Pons (tissue), 1 donor: ENCODE data around the gene LGALS3BP.

Source experiments
- DNase-seq: peaks from one replicate; pipeline ENCODE4 v3.0.0-alpha.2; 2016; ENCODE audit warnings: low spot score

The LGALS3BP gene

DNA sequence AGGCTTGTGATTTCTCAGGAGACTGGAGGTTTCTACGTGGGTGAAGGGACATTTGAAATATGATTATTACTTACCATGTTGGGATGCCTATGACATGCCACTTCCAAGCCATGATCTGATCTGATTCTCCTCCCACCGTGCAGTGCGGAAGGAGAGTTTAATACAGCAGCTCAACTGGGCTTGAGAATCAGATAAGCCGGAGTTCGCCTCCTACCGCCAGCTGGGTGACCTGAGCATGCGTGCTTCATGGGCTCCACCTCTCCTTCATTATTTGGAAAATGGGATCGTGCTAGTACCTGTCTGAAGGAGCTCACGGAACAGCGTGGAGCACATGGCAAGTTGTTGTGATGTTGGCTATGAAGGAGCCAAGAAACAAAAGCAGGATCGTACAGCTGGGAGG lies 42.2 kb downstream of the LGALS3BP start:
- DNase-seq: no peak

DNA sequence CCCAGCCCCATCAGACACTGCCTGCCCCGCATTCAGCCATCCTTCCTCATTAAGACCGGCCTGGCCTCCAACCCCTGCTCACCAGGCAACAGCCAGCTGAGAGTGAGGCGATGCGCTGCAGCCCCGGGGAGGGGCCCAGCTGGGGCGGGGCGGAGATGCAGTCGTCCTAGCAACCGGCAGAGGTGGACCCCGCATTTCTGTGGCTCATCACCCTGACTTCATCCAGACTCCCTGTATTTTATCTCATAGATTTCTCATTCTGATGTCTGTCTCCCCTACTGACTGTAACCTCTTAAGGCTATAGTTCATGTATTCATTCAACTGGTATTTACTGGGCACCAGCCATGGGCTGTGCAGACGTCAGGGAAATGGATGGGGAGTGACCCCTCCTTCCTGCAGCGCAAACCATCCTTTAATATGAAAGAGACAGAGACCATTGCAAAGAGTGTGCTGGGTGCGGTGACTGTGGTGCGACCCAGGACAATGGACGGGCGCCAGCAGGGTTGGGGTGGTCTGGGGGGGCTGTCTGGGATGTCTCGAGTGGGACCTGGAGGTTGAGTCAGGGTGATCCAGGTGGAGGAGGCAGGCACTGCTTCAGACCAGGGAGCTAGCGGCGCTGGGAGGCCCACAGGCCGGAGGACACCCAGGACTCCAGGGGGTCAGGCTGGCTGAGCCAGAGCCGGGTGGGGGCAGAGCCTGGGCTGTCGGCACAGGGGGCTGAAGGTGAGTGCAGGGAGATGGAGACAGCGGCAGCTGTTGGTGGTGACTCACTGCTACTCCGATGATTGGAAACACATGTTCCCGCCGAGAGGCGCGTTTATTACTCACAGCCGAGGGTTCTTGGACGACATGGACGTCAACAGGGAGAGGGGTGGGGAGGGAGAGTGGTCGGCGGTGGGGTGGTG lies 44.1 kb downstream of the LGALS3BP start:
- no peak for DNase-seq

DNA sequence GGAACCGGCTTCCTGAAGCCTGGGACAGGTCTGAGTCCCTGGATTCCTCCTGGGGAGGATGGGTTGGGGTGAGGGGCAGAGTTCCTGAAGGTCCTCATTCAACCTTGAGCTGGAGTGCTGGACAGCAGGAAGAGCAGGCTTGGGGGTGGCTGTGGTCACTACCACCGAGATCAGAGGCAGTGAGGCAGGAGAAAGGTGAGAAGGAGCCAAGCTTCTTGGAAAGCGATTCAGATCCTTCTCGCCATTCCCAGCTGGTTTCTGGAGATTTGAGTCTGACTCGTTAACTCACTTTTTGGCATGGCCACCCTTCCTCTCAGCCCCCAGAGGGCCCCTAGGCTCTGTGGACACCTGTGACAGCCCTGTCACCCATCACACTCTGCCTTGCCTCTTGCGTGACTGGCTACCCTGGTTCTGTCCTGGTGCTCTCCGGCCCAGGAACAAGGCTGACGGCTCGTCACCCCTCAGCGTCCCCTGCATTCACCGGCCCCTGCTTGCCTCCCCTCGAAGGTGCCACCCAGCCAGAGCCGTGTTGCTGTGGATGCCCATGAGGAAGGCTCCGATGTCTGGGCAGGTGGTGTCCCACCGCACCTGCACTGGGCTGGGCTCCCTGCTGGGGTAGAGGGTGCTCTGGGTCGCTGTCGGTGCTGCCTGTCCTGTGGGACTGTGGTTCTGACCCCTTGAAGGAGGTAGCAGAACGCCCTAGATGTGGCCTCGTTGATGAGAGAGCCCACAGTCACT lies 44.9 kb downstream of the LGALS3BP start:
- DNase-seq: no peak

DNA sequence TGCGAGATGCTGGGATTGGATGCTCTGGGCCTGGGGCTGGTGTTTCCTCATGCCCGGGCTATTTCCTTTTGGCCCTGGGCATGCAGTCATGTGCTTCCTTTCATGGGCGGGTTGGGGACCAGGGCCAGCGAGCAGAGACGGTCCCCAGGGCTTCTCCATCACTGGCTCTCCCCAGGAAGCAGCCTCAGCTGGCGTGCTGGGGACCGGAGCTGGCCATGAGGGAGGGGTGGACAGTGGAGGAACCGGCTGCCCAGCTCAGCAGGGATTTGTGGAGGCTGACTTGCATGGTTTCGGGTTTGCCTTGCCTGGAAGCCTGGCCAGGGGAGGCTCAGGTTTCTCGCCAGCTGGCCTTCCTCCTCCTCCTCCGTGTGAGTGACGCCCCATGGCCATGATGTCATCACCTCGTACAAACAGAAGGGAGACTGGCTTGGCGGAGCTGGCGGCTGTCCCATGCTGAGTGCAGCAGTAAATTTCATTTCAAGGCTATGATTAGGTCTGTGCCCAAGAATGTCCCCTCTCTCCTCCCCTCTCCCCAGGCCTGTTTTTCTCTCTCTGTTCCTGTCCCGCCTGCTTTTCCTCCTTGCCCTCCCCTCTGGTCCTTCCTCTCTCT lies 45.7 kb downstream of the LGALS3BP start:
- DNase-seq: peak; percentile 87

DNA sequence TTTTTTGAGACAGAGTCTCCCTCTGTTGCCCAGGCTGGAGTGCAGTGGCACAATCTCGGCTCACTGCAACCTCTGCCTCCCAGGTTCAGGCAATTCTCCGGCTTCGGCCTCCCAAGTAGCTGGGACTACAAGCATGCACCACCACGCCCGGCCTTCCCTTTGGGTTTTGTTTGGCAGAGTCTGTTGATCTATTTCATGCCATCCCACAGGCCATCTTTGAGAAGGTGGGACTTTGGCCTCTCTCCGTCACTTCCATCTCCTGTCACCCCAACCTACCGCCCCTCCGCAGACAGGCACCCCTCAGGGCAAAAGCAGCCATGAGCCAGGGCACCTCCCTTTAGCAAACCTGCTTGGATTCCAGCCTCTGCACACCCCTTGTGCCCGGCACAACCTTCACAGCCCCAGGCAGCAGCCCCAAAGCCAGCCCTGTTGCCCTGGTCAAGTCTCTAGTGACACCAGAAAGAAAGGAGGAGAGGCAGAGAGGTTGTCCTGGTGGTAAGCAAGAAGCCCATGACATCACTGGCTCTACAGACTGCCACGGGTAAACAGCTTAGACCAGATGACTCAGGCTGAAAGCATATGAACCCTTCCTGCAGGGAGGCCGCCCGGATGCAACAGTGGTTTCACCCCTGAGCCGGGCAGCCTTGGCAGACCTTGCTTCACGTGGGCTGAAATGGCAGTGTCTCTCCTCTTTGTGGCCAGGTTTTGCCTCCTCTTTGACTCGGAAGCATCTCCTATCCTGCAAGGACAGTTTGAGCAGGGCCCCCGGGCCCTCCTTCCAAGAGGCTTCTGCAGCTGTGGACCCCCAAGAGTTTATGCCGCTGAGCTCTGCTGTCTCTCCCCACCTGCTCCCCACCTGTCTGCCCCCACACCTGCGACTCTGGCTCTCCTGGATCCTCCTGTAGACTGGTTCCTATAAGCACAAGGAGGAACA lies 46.4 kb downstream of the LGALS3BP start:
- peak; percentile 49 for DNase-seq

DNA sequence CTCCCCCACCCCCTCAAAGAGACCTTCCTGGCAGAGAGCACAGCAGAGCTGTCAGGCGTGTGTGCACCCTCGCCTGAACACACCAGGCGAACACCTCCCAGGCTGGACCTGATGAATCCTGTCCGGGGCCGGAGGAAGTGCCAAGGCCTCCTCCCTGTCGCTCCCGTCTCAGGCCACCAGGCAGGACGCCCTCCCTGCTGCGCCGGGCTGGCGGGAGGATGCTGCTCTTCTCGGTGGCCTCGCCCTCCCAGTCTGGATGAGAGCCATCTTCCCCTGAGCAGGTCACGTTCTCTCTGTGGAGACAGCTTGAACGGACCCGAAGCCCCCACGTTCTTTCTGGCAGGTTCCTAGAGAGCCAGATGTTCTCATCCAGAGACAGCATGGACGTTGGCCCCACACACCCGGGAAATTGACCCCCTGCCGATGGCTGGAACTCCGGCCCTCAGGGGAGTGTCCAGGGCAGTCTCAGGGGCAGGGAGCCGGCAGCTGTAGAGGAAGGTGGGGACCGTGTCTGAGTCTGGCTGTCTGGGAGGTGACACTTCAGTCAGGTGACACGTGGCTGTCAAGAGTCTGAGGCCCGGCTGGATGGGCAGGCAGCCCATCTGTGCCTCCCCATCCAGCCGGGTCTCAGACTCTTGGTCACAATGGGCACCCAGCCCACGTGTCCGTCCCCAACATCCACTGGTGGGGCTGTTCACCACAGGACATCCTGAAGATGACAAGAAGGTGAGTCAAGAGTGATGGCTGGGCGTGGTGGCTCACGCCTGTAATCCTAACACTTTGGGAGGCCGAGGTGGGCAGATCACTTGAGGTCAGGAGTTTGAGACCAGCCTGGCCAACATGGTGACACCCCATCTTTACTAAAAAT lies 49.6 kb downstream of the LGALS3BP start:
- no peak for DNase-seq

DNA sequence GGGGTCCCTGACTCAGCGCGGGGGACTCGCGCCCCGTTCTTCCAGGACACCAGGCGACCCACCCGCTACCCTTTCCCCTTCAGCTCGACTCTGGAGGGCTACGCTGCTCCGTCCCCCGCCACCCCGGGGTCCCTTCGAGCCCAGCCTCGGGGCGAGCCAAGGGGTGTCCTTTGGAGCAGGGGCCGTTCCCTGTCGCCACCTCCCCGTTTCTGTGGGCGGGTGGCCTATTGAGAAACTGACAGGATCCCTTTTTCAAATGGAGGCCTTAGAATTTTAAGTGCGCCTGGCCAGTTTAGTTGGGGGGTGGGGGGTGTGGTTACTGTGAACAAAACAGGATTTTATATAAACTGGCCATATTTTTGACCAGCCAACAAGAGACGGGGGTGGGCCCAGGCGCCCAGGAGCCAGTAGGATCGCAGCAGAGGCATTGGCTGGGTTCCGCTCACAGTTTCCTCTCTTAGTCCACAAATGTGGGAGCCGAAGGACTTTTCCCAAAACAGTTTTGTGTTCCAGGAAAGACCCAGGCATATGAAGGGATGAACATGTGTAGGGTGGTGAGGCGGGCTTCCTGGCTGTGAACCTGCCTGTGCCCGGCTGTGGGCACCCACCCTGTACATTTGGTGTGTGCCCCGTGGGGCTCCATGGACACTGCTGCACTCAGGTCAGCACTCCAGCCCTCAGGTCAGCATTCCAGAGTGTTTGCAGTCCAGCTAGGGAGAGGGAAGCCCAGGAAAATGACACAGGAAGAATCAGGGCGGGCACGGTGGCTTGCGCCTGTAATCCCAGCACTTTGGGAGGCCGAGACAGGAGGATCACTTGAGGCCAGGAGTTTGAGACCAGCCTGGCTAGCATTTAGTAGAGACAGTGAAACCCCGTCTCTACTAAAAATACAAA lies 53.8 kb downstream of the LGALS3BP start:
- peak; percentile 63 for DNase-seq

DNA sequence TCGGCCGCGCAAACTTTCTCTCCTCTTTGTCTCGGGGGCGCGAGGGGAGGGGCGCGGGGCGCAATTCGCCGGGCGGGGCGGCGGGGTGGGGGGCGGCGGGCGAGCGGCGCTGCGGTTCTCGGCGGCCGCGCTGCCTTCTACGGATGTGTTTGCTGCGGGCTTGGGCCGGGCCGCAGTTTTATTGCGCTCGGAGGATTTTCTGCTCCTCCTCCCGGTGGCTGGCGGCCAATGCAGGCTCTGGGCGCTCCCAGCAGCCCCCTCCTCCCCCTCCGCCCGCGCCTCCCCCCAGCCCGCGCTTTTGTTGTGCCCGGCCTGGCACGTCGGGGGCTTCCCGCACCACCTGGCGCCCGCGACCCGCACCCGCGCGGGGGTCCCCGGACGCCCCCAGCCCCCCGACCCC lies 54.5 kb downstream of the LGALS3BP start, which contains the start of gene TIMP2:
TSS of gene TIMP2 (minus strand) at position 154 of the 400 bp plus-strand sequence. CDS start 299 bp downstream, outside the sequence.
- DNase-seq: peak; percentile 76

DNA sequence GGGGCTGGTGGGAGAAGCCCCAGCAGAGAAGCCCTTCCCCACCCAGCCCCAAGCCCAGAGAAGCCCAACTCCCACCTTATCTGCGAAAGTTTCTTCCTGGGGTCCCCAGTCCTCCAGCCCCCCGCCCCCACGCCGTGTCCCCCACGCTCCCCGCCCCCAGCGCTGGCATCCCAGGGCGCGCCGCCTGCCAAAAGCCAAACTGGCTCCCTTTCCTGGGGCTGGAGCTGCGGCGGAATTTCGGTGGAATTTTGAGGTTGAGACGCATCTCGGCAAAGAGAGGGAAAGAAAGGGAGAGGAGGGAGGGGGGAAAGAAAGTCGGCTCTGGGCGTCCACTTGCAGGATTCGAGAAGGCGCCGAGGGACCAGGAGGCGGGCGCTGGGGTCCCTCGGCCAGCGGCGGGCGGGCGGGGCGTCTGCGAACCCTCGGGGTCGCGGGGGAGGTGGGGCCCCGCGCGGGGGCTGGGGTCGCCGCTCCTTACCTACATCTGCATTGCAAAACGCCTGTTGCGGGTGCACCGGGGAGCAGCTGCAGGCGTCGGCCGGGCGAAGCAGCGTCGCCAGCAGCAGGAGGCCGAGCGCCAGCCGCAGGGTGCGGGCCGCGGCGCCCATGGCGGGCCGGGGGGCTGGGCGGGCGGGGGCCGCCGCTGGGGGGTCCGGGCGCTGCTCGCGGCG lies 55.1 kb downstream of the LGALS3BP start:
- DNase-seq: no peak

DNA sequence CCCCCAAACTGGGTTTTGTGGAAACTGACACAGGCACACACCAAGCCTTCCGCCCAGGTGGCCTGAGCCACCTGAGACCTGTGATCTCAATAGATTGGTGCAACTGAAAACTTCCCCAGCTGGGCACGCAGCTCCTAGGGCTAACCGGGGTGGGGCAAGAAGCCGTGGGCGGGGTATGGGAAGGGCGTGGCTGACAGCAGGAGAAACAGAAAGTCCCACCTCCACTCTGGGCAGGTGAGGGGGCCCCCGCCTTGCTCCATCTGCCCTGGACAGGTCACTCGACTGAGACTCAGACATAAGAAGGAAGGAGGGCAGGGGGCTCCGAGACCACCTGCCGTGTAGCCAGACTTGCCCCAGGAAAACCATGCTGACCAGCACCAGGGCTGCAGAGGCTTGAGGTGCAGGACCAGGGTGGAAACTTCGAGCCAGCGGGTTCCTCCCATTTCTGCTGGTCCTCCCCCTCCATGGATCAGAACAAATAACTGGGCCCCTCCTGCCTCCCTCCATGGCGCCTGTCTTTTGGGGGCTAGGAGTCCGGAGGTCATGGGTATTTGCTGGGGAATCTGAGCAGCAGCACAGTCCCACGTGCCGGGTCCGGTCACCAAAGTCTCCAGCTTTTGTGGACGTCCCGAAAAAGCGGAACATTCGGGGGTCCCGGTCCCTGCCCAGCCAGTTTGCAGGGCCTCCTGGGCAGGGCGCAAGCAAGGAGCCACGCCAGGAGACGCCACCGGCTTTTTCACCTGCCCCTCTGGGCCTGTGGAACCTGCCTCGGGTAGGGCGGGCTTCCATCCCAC lies 55.9 kb downstream of the LGALS3BP start:
- peak; percentile 42 for DNase-seq

DNA sequence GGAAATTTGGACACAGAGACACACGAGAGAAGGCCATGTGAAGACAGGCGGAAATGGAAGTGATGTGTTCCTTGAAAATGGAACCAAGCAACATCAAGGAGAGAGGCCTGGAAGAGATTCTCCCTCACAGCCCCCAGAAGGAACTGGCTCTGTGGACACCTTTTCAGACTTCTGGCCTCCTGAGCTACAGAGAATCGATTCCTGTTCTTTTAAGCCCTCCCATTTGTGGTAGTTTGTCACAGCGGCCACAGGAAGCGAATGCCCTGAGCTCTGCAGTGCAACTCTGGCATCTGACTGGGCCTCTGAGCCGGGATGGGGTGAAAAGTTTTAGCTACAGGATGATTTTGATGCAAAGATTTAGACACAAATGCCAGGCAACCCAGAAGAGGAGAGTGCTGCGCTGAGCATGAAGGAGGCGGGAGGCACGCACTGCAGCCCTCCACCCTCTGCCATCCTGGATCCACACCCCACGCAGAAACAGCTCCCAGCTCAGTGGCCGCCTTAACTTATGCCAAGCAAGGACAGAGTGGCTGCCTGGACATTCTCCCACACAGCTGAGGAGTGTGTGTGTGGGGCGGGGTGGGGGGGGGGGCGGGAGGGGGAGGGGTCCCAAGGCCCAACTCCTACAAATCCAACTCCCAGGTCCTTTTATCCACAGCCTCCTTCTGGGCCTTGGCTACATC lies 56.8 kb downstream of the LGALS3BP start:
- peak; percentile 48 for DNase-seq

DNA sequence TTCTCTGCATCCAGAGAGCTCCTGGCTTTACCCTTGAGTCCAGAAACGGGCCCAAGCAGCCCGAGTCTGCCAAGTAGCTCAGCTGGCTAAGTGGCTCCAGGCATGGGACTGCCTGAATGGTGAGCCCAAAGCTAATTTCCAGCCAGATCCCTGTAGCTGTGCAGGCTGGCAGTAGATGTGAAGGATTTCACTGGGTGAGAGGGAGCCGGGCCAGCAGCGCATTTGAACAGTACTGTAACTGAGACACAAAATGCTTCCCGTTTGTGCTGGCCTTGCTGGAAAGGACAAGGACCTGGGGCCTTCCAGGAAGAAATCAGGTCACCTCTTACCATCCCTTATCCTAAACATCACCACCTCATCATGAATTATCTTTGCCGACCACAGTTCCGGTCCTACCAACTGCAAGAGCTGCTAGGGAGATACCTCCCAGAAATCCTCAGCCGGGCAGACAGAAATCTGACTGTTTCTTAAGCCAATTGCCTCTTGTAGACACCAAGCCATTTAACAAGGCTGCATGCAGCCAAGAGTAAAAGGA lies 58.2 kb downstream of the LGALS3BP start:
- peak; percentile 82 for DNase-seq
